Activated CD4-positive, alpha-beta T cell treated with anti-CD3 and anti-CD28 coated beads, Interleukin-2, amount 10 ng/mL, durations not matched to agents 24 days and 14 days (primary cell): ENCODE data around the gene FAM8A1. TPM values are rescaled to one million over a fixed set of nuclear protein-coding genes. Genes with fewer than 3 reads are reported as not detected.

ENCODE experiments used
- DNase-seq: peaks from one replicate; pipeline ENCODE4 v3.0.0; 2022
- H3K27ac Mint-ChIP-seq: one replicate; pipeline ENCODE4 v1.8.0; 2022; ENCODE audit warnings: mild to moderate bottlenecking, mixed read lengths
- H3K27me3 Mint-ChIP-seq: one replicate; pipeline ENCODE4 v1.8.0; 2022; ENCODE audit warnings: mixed read lengths
- H3K36me3 Mint-ChIP-seq: one replicate; pipeline ENCODE4 v1.8.0; 2022; ENCODE audit warnings: low read depth, mild to moderate bottlenecking, mixed read lengths
- H3K4me1 Mint-ChIP-seq: one replicate; pipeline ENCODE4 v1.8.0; 2021; ENCODE audit warnings: mixed read lengths
- H3K4me3 Mint-ChIP-seq: one replicate; pipeline ENCODE4 v1.8.0; 2022; ENCODE audit warnings: mild to moderate bottlenecking, moderate library complexity, mixed read lengths
- H3K9me3 Mint-ChIP-seq: one replicate; pipeline ENCODE4 v1.8.0; 2021; ENCODE audit warnings: mixed read lengths
- intact Hi-C: fragments of 100-400 bp; cut with micrococcal nuclease; formaldehyde crosslinking; loops from one replicate; pipeline ENCODE4 v1.15.1; 2023
- total RNA-seq: library from RNA; stranded (reverse); gene quantifications from 2 replicates; pipeline ENCODE4 v1.2.3, GENCODE V29; 2022

FAM8A1 gene
- total RNA-seq, 1 donor from 2014 or later, result 4.0 TPM

- Mint-ChIP-seq H3K4me3 (no peak overlapping the region), H3K27ac (no peak overlapping the region), H3K36me3 (peaks cover 71% of the 10 kb centered on the region), H3K4me1 (peaks cover 24% of the 10 kb centered on the region), H3K27me3 (no peaks in the 10 kb centered on the region), H3K9me3 (no peaks in the 10 kb centered on the region)
- no peak for DNase-seq
- intact Hi-C loops, result no loop called here
Observed at GRCh38 chr6:17622144-17622543, 22.0 kb downstream of the FAM8A1 start.

DNA sequence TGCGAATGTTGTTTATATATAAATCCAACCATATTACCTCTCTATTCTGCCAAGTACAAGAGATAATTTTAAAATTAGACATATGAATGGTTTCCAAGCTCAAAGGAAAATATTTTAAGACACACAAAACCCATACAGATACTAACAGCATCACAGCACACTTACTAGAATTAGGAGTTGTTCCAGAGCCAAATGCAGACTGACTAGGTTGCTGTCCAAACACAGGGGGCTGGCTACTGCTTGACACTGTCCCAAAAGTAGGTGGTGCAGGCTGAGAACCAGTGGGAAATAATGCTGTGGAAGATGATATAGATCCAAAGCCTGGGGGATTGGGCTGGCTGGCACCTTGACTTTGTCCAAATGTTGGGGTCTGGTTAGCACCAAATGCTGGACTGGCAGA lies 24.3 kb downstream of the FAM8A1 start:
- Mint-ChIP-seq H3K27me3 (no peaks in the 10 kb centered on the region), H3K9me3 (no peaks in the 10 kb centered on the region), H3K27ac (peak overlapping the region; percentile 52), H3K4me3 (no peak overlapping the region), H3K36me3 (peaks cover 72% of the 10 kb centered on the region), H3K4me1 (peaks cover 19% of the 10 kb centered on the region)
- no peak for DNase-seq
- intact Hi-C loops, result no loop called here

GRCh38 chr6:17628873-17629272 lies 28.8 kb downstream of the FAM8A1 start:
- no peak overlapping the region for H3K27ac Mint-ChIP-seq
- no peaks in the 10 kb centered on the region for H3K27me3 Mint-ChIP-seq
- H3K9me3 Mint-ChIP-seq, result no peaks in the 10 kb centered on the region
- peaks cover 73% of the 10 kb centered on the region for H3K36me3 Mint-ChIP-seq
- H3K4me3 Mint-ChIP-seq, result no peak overlapping the region
- DNase-seq, result no peak
- intact Hi-C loops, result no loop called here
- H3K4me1 Mint-ChIP-seq, result peaks cover 23% of the 10 kb centered on the region

DNA sequence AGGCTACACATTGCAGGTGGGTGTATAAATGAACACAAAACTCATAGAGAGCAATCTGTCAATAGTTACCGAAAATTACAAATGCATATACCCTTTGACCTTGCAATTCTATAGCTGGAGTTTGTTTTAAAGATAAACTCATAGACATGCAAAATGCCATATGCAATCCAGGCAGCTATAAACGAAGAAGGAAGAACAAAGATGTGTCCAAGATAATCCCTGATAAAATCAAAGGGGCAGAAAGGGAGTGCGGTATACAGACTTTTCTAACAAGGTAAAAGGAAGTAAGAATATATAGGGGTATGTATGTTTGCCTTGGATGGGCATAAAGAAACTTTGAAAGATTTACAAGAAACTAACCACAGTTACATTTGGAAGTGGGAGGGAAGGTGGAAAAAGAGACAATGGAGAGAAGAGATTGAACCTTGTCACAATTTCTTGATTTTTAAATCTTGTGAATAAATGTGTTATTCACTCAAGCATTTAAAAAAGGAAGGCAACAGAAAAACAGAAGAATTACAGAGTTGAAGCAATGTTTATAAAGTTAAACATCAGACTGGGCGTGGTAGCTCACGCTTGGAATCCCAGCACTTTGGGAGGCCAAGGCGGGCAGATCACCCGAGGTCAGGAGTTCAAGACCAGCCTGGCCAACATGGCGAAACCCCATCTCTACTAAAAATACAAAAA lies 29.9 kb downstream of the FAM8A1 start:
- H3K4me1 Mint-ChIP-seq, result peaks cover 28% of the 10 kb centered on the region
- H3K36me3 Mint-ChIP-seq, result peaks cover 74% of the 10 kb centered on the region
- H3K9me3 Mint-ChIP-seq, result no peaks in the 10 kb centered on the region
- no peaks in the 10 kb centered on the region for H3K27me3 Mint-ChIP-seq
- no peak for DNase-seq
- H3K4me3 Mint-ChIP-seq, result no peak overlapping the region
- H3K27ac Mint-ChIP-seq, result peak overlapping the region; percentile 50
- intact Hi-C loops, result no loop called here

DNA sequence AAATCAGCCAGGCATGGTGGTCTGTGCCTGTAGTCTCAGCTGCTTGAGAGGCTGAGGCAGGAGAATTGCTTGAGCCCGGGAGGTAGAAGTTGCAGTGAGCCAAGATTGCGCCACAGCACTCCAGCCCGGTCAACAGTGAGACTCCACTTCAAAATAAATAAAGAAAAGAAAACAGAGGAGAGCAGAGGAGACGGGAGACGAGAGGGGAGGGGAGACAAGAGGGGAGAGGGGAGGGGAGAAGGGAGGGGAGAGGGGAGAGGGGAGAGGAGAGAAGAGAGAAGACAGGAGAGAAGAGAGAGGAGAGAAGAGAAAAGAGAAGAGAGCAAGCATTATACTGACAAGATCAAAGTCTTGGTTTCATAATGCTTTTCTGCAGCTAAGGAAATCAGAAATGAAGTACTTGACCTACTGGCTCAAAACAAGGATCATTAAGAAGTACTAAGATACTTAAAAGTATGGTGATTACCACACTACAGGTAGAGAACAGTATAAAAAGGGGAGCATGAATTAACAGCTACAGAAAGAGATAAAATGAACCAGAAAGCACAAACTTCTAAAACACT lies 30.5 kb downstream of the FAM8A1 start:
- DNase-seq, result no peak
- H3K9me3 Mint-ChIP-seq, result peaks cover under 1% of the 10 kb centered on the region
- H3K4me1 Mint-ChIP-seq, result peaks cover 30% of the 10 kb centered on the region
- no peaks in the 10 kb centered on the region for H3K27me3 Mint-ChIP-seq
- H3K4me3 Mint-ChIP-seq, result no peak overlapping the region
- H3K27ac Mint-ChIP-seq, result peak overlapping the region; percentile 5
- intact Hi-C loops, result no loop called here
- H3K36me3 Mint-ChIP-seq, result peaks cover 75% of the 10 kb centered on the region

GRCh38 chr6:17632934-17633333 lies 32.8 kb downstream of the FAM8A1 start:
- Mint-ChIP-seq H3K4me1 (peaks cover 38% of the 10 kb centered on the region), H3K4me3 (peak overlapping the region; percentile 42), H3K27me3 (no peaks in the 10 kb centered on the region), H3K27ac (peak overlapping the region; percentile 89), H3K9me3 (peaks cover 3% of the 10 kb centered on the region), H3K36me3 (peaks cover 81% of the 10 kb centered on the region)
- intact Hi-C loops, result loop anchor here (1.0 to 2.0 kb wide), 2 partner anchors 20 to 73 kb away; partner anchors contain the start of gene NUP153
- DNase-seq, result no peak

GRCh38 chr6:17633465-17634188 lies 33.5 kb downstream of the FAM8A1 start:
- Mint-ChIP-seq H3K4me1 (peaks cover 43% of the 10 kb centered on the region), H3K27me3 (no peaks in the 10 kb centered on the region), H3K4me3 (peak overlapping the region; percentile 42), H3K36me3 (peaks cover 83% of the 10 kb centered on the region), H3K27ac (peak overlapping the region; percentile 89), H3K9me3 (peaks cover 3% of the 10 kb centered on the region)
- intact Hi-C loops, result loop anchor here (1.0 to 2.0 kb wide), 2 partner anchors 19 to 73 kb away; partner anchors contain the start of gene NUP153
- DNase-seq, result peak; percentile 72

- no peak for DNase-seq
- peaks cover 83% of the 10 kb centered on the region for H3K36me3 Mint-ChIP-seq
- no peaks in the 10 kb centered on the region for H3K27me3 Mint-ChIP-seq
- intact Hi-C loops, result no loop called here
- peaks cover 3% of the 10 kb centered on the region for H3K9me3 Mint-ChIP-seq
- peak overlapping the region; percentile 15 for H3K4me3 Mint-ChIP-seq
- peak overlapping the region; percentile 57 for H3K27ac Mint-ChIP-seq
- H3K4me1 Mint-ChIP-seq, result peaks cover 38% of the 10 kb centered on the region
Observed at GRCh38 chr6:17635568-17635967, 35.5 kb downstream of the FAM8A1 start.

GRCh38 chr6:17638212-17638715 lies 38.2 kb downstream of the FAM8A1 start:
- intact Hi-C loops, result loop anchor here (2.0 kb wide), 1 partner anchor 35 kb away; no protein-coding TSS in a partner anchor
- Mint-ChIP-seq H3K9me3 (peaks cover 3% of the 10 kb centered on the region), H3K4me3 (no peak overlapping the region), H3K4me1 (peaks cover 36% of the 10 kb centered on the region), H3K36me3 (peaks cover 85% of the 10 kb centered on the region), H3K27me3 (no peaks in the 10 kb centered on the region), H3K27ac (no peak overlapping the region)
- DNase-seq, result no peak

GRCh38 chr6:17640477-17640917 lies 40.4 kb downstream of the FAM8A1 start:
- Mint-ChIP-seq H3K36me3 (peaks cover 81% of the 10 kb centered on the region), H3K9me3 (peaks cover 3% of the 10 kb centered on the region), H3K27ac (no peak overlapping the region), H3K27me3 (no peaks in the 10 kb centered on the region), H3K4me3 (no peak overlapping the region), H3K4me1 (peaks cover 23% of the 10 kb centered on the region)
- intact Hi-C loops, result no loop called here
- no peak for DNase-seq

GRCh38 chr6:17648745-17649144 lies 48.6 kb downstream of the FAM8A1 start:
- H3K27ac Mint-ChIP-seq, result no peak overlapping the region
- intact Hi-C loops, result no loop called here
- no peaks in the 10 kb centered on the region for H3K27me3 Mint-ChIP-seq
- no peaks in the 10 kb centered on the region for H3K9me3 Mint-ChIP-seq
- peaks cover 58% of the 10 kb centered on the region for H3K36me3 Mint-ChIP-seq
- peaks cover 17% of the 10 kb centered on the region for H3K4me1 Mint-ChIP-seq
- no peak overlapping the region for H3K4me3 Mint-ChIP-seq
- DNase-seq, result no peak

DNA sequence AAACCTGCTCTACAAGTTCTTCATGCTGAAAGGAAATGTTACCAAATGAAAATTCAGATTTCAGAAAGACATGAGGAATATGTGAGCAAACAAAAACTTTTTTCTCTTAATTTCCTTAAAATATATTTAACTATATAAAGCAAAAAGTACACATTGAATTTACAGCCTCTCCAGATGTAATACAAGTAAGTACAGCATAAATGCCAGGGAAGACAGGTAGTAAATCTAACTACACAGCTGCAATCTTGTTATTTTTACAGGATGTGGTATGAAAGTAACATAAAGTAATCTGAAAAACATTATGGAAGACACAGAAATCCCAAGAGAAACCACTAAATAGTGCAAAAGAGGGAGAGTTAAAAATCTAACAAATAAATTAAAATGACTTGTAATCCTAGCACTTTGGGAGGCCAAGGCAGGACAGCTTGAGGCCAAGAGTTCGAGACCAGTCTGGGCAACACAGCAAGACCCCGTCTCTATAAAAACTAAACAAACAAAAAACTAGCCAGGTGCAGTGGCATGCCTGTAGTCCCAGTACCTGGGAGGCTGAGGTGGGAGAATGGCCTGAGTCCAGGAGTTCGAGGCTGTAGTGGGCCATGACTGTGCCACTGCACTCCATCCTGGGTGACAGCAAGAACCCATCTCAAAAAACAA lies 50.7 kb downstream of the FAM8A1 start:
- no peaks in the 10 kb centered on the region for H3K27me3 Mint-ChIP-seq
- peaks cover 55% of the 10 kb centered on the region for H3K36me3 Mint-ChIP-seq
- H3K4me1 Mint-ChIP-seq, result peaks cover 26% of the 10 kb centered on the region
- intact Hi-C loops, result loop anchor here (5.0 kb wide), 1 partner anchor 57 kb away; the partner anchor contains the start of gene NUP153
- H3K9me3 Mint-ChIP-seq, result no peaks in the 10 kb centered on the region
- no peak for DNase-seq
- H3K4me3 Mint-ChIP-seq, result no peak overlapping the region
- H3K27ac Mint-ChIP-seq, result no peak overlapping the region

DNA sequence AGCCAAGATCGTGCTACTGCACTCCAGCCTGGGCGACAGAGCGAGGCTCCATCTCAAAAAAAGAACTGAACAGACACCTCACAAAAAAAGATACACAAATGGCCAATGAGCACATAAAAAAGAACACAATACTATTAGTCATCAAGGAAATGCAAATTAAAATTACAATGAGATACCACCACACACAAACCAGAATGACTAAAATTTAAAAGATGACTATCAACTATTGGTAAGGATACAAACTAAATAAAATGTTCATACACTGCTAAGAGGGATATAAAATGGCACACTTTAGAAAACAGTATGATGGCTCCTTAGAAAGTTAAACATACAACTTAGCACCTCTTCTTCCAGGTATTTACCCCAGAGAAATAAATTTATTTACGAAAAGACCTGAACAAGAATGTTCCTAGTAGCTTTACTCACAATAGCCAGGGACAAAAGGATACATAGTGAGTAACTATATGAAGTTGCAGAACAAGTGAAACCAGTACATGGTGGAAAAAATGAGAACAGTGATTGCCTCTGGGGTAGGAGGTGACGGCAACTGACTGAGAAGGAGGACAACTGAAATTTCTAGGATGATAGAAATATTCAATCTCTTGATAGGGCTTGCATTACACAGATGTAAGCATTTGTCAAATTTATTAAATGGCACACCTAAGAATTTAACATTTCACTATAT lies 53.2 kb downstream of the FAM8A1 start:
- no peak overlapping the region for H3K4me3 Mint-ChIP-seq
- intact Hi-C loops, result loop anchor here (2.0 to 5.0 kb wide), 2 partner anchors 21 to 54 kb away; partner anchors contain the start of gene NUP153
- H3K4me1 Mint-ChIP-seq, result peaks cover 31% of the 10 kb centered on the region
- H3K27ac Mint-ChIP-seq, result peak overlapping the region; percentile 88
- H3K36me3 Mint-ChIP-seq, result peaks cover 60% of the 10 kb centered on the region
- no peaks in the 10 kb centered on the region for H3K27me3 Mint-ChIP-seq
- H3K9me3 Mint-ChIP-seq, result no peaks in the 10 kb centered on the region
- DNase-seq, result no peak
